ENCODE results near the gene FAM210A.

The FAM210A gene

GRCh38 chr18:13633700-13634099, 92.7 kb downstream of the FAM210A start:
- Histone ChIP-seq H3K4me3 (no peak overlapping the region), H3K27ac (no peak overlapping the region), H3K36me3 (peaks cover 14 to 83% (median 65%) of the 10 kb centered on the region in 11 experiments), H4K20me1 (peaks cover 0 to 47% (median 0%) of the 10 kb centered on the region in 11 experiments; a peak in 7 of 22 replicates), H3K27me3 (no peaks in the 10 kb centered on the region; a peak in 1 of 22 replicates), H3K4me2 (no peak overlapping the region), H3K9me3 (replicated peaks in 1 of 11) (peaks cover 20 to 35% (median 32%) of the 10 kb centered on the region in 11 experiments), H3K9ac (no peak overlapping the region), H3K4me1 (peaks cover 13 to 17% (median 14%) of the 10 kb centered on the region in 10 experiments)
- TF ChIP-seq Cebpa-rat (IDR thresholded peaks at IDR 0.05), result no peak

GRCh38 chr18:13630716-13631268, 95.6 kb downstream of the FAM210A start:
- Histone ChIP-seq H3K36me3 (peaks cover 14 to 63% (median 42%) of the 10 kb centered on the region in 11 experiments), H3K27me3 (peaks cover 0 to 12% (median 0%) of the 10 kb centered on the region in 11 experiments; a peak in 3 of 22 replicates), H3K27ac (no peak overlapping the region), H3K9me3 (replicated peaks in 1 of 11) (peaks cover 20 to 35% (median 32%) of the 10 kb centered on the region in 11 experiments), H3K9ac (no peak overlapping the region), H3K4me2 (no peak overlapping the region), H4K20me1 (peaks cover 5 to 54% (median 16%) of the 10 kb centered on the region in 11 experiments; a peak in 14 of 22 replicates), H3K4me1 (peaks cover 40 to 44% (median 43%) of the 10 kb centered on the region in 10 experiments), H3K4me3 (no peak overlapping the region)
- no peak for TF ChIP-seq Cebpa-rat (IDR thresholded peaks at IDR 0.05)

- H4K20me1 ChIP-seq, result peaks cover 5 to 51% (median 16%) of the 10 kb centered on the region in 11 experiments; a peak in 14 of 22 replicates
- peaks cover 14 to 56% (median 40%) of the 10 kb centered on the region in 11 experiments for H3K36me3 ChIP-seq
- peak overlapping the region; percentile 62 to 99 (median 80) for H3K4me2 ChIP-seq
- H3K4me3 ChIP-seq, result no peak overlapping the region
- peak overlapping the region in 10 of 11 experiments; percentile 28 to 75 (median 62); a peak in 17 of 22 replicates for H3K9ac ChIP-seq
- H3K27me3 ChIP-seq, result peaks cover 0 to 12% (median 0%) of the 10 kb centered on the region in 11 experiments; a peak in 3 of 22 replicates
- peak overlapping the region in 10 of 11 experiments; percentile 36 to 83 (median 72); a peak in 20 of 22 replicates for H3K27ac ChIP-seq
- H3K9me3 ChIP-seq (replicated peaks in 1 of 11), result peaks cover 20 to 35% (median 32%) of the 10 kb centered on the region in 11 experiments
- peaks cover 40 to 50% (median 49%) of the 10 kb centered on the region in 10 experiments for H3K4me1 ChIP-seq
- no peak for TF ChIP-seq Cebpa-rat (IDR thresholded peaks at IDR 0.05)
Observed at GRCh38 chr18:13629841-13630715, 96.3 kb downstream of the FAM210A start.

- peaks cover 14 to 27% (median 26%) of the 10 kb centered on the region in 11 experiments for H3K9me3 ChIP-seq (replicated peaks in 1 of 11)
- H3K27me3 ChIP-seq, result peaks cover 0 to 12% (median 0%) of the 10 kb centered on the region in 11 experiments; a peak in 3 of 22 replicates
- H3K4me3 ChIP-seq, result peak overlapping the region in 3 of 10 experiments; percentile 25 to 46 (median 28); a peak in 3 of 20 replicates
- peaks cover 53 to 69% (median 68%) of the 10 kb centered on the region in 10 experiments for H3K4me1 ChIP-seq
- peak overlapping the region in 8 of 11 experiments; percentile 26 to 83 (median 72); a peak in 15 of 22 replicates for H3K27ac ChIP-seq
- TF ChIP-seq Cebpa-rat (IDR thresholded peaks at IDR 0.05), result no peak
- H3K9ac ChIP-seq, result peak overlapping the region in 9 of 11 experiments; percentile 32 to 75 (median 52); a peak in 15 of 22 replicates
- H3K4me2 ChIP-seq, result peak overlapping the region; percentile 62 to 99 (median 86)
- H4K20me1 ChIP-seq, result peaks cover 5 to 63% (median 24%) of the 10 kb centered on the region in 11 experiments; a peak in 16 of 22 replicates
- peaks cover 13 to 52% (median 27%) of the 10 kb centered on the region in 11 experiments for H3K36me3 ChIP-seq
Observed at GRCh38 chr18:13628211-13628610, 98.1 kb downstream of the FAM210A start.

GRCh38 chr18:13627639-13628038, 98.7 kb downstream of the FAM210A start:
- Histone ChIP-seq H4K20me1 (peaks cover 5 to 66% (median 24%) of the 10 kb centered on the region in 11 experiments; a peak in 17 of 22 replicates), H3K4me2 (peak overlapping the region; percentile 62 to 99 (median 86)), H3K27me3 (peaks cover 0 to 12% (median 0%) of the 10 kb centered on the region in 11 experiments; a peak in 3 of 22 replicates), H3K4me1 (peaks cover 56 to 75% (median 73%) of the 10 kb centered on the region in 10 experiments), H3K36me3 (peaks cover 8 to 52% (median 23%) of the 10 kb centered on the region in 11 experiments), H3K27ac (peak overlapping the region in 8 of 11 experiments; percentile 26 to 83 (median 70); a peak in 15 of 22 replicates), H3K9me3 (replicated peaks in 1 of 11) (peaks cover 8 to 21% (median 20%) of the 10 kb centered on the region in 11 experiments), H3K4me3 (peak overlapping the region in 3 of 10 experiments; percentile 15 to 46 (median 28); a peak in 4 of 20 replicates), H3K9ac (peak overlapping the region in 9 of 11 experiments; percentile 32 to 75 (median 52); a peak in 16 of 22 replicates)
- TF ChIP-seq Cebpa-rat (IDR thresholded peaks at IDR 0.05), result no peak

- Histone ChIP-seq H3K36me3 (peaks cover 0 to 52% (median 22%) of the 10 kb centered on the region in 11 experiments; a peak in 19 of 22 replicates), H3K9ac (peak overlapping the region in 6 of 11 experiments; percentile 3 to 75 (median 52); a peak in 7 of 22 replicates), H3K27ac (peak overlapping the region in 7 of 11 experiments; percentile 24 to 83 (median 72); a peak in 12 of 22 replicates), H3K4me3 (no peak overlapping the region), H3K4me1 (peaks cover 56 to 86% (median 84%) of the 10 kb centered on the region in 10 experiments), H4K20me1 (peaks cover 5 to 77% (median 24%) of the 10 kb centered on the region in 11 experiments; a peak in 17 of 22 replicates), H3K9me3 (replicated peaks in 1 of 11) (peaks cover 0 to 10% (median 9%) of the 10 kb centered on the region in 11 experiments; a peak in 17 of 22 replicates), H3K27me3 (peaks cover 0 to 12% (median 0%) of the 10 kb centered on the region in 11 experiments; a peak in 3 of 22 replicates), H3K4me2 (peak overlapping the region; percentile 20 to 99 (median 86); a peak in 20 of 22 replicates)
- no peak for TF ChIP-seq Cebpa-rat (IDR thresholded peaks at IDR 0.05)
Observed at GRCh38 chr18:13626544-13626908, 99.8 kb downstream of the FAM210A start.

GRCh38 chr18:13625843-13626543, 100.4 kb downstream of the FAM210A start:
- Histone ChIP-seq H3K4me3 (no peak overlapping the region), H3K4me2 (peak overlapping the region in 9 of 11 experiments; percentile 72 to 99 (median 88); a peak in 18 of 22 replicates), H4K20me1 (peaks cover 5 to 82% (median 24%) of the 10 kb centered on the region in 11 experiments; a peak in 18 of 22 replicates), H3K36me3 (peaks cover 0 to 52% (median 22%) of the 10 kb centered on the region in 11 experiments; a peak in 15 of 22 replicates), H3K9me3 (replicated peaks in 1 of 11) (peaks cover 0 to 5% (median 3%) of the 10 kb centered on the region in 11 experiments; a peak in 10 of 22 replicates), H3K27ac (peak overlapping the region in 6 of 11 experiments; percentile 18 to 80 (median 50); a peak in 7 of 22 replicates), H3K27me3 (peaks cover 0 to 12% (median 0%) of the 10 kb centered on the region in 11 experiments; a peak in 3 of 22 replicates), H3K4me1 (peaks cover 58 to 91% (median 89%) of the 10 kb centered on the region in 10 experiments), H3K9ac (peak overlapping the region in 6 of 11 experiments; percentile 14 to 75 (median 52); a peak in 5 of 22 replicates)
- no peak for TF ChIP-seq Cebpa-rat (IDR thresholded peaks at IDR 0.05)
